GM21528 (cell line): ENCODE results near the gene PCSK5.

Experiments
- ATAC-seq: cut with Tn5 transposase; IDR thresholded peaks from one replicate; pipeline ENCODE4 v1.9.1; 2021; ENCODE audit warnings: mild to moderate bottlenecking, moderate library complexity; ENCODE audit not compliant: unreplicated experiment, low FRiP score

Gene PCSK5

GRCh38 chr9:76219560-76220151, 329.2 kb downstream of the PCSK5 start:
- ATAC-seq: no peak

DNA sequence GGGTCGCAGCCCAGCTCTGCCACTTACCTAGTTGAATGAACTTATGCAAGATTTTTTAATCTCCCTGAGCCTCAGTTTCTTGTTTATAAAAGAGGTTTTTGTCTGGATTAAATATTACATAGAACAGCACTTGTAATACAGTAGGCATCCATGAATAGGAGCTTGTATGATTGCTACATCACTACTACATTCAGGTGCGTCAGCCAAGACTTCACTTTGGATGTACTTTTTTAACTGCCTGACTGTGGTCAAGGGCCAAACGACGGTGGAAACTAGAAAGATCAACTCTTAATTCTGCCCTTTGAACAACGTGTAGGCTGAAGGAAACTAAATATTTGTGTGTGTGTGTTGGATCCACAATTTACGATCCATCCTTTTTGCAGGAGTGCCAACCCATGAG, 330.9 kb downstream of the PCSK5 start:
- no peak for ATAC-seq

- no peak for ATAC-seq
Observed at GRCh38 chr9:76223749-76224340, 333.4 kb downstream of the PCSK5 start.

DNA sequence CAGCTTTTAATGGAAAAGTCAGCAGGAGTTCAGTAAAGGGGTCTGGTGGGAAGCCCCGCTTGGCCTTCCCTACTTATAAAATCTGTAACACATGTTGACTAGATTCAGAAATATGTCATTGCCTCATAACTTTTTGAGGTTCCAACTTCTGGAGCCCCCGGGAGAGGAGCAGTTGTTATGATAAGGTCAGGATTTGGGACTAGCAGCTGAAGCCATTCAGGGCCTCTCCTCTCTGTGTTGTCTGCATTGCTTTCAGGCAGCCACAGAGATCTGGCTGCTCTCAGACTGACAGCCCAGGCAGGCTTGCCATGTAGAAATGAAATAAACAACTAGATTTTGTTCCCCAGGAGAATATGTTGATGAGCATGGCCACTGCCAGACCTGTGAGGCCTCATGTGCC, 336.7 kb downstream of the PCSK5 start:
- no peak for ATAC-seq

- no peak for ATAC-seq
Observed at GRCh38 chr9:76231001-76231400, 340.5 kb downstream of the PCSK5 start.

- no peak for ATAC-seq
Observed at GRCh38 chr9:76232861-76233489, 342.5 kb downstream of the PCSK5 start.

- ATAC-seq: no peak
Observed at GRCh38 chr9:76240578-76240977, 350.1 kb downstream of the PCSK5 start.

DNA sequence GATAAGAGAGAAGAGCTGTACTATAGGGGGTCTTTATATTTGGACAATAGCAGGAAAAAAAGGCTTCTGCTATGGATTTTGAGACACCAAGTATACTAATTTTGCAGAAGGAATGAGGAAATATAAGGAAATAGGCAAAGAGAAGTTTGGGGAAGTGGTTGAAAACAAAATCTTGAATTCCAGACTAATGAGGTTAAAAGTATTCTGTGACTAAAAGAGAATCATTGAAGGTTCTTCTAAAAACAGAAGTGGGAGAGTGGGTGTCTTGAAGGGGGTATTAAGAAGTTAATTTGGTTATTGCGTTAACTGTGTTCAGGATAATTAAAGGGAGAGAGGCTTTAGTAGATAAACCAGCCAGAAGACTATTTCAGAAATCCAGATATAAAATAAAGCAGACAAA, 355.0 kb downstream of the PCSK5 start:
- no peak for ATAC-seq

- no peak for ATAC-seq
Observed at GRCh38 chr9:76246680-76247079, 356.2 kb downstream of the PCSK5 start.

DNA sequence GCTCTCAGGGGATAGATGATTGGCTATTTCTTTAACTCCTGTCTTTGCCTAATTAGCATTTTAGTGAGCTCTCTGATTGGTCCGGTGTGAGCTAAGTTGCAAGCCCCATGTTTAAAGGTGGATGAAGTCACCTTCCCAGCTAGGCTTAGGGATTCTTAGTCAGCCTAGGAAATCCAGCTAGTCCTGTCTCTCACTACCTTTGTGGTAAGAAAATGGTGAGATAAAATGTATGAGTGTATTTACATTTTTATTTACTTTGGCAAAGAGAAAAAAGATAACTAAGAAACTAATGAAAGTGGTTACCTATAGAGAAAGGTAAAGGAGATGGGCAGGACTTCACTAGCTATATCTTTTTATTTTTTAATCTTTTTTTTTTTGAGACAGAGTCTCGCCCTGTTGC, 357.0 kb downstream of the PCSK5 start:
- ATAC-seq: no peak

DNA sequence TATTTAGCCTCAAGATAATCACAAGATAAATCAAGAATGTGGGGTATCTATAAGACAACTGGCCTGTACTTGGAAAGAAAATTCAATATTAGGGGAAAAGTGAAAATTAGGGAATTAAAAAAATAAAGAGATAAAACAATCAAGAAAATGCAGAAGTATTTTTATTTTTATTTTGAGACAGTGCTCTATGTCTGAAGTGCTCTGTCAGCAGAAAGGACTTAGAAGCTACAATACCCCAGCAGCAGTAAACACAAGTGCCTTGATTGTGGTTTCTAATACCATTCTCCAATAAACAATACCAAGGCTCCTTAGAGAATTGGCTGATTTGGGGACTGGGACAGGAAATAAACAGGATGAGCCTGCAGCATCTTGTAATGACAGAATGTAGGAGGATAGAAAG, 358.8 kb downstream of the PCSK5 start:
- ATAC-seq: no peak

GRCh38 chr9:76255781-76256455, 365.4 kb downstream of the PCSK5 start:
- ATAC-seq: no peak

- ATAC-seq: no peak
Observed at GRCh38 chr9:76257311-76257710, 366.8 kb downstream of the PCSK5 start.

GRCh38 chr9:76266649-76267283, 376.3 kb downstream of the PCSK5 start:
- ATAC-seq: no peak

DNA sequence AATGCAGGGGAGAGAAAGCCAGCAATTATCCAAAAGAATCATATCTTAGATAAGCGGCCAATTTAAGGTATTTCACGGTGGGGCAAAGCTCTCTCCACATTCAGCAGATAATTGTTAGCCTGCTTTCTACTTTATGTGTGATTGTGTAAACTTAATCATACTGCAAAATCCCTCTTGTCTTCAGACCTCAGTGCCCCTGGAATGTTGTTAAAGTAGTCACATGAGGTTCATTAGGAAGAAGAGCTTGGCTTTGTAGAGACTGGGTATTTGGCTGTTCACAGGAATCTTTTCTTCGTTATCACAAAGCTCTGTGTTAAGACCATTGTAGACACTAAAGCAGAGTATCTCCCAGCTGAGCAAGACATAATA, 376.8 kb downstream of the PCSK5 start:
- no peak for ATAC-seq

DNA sequence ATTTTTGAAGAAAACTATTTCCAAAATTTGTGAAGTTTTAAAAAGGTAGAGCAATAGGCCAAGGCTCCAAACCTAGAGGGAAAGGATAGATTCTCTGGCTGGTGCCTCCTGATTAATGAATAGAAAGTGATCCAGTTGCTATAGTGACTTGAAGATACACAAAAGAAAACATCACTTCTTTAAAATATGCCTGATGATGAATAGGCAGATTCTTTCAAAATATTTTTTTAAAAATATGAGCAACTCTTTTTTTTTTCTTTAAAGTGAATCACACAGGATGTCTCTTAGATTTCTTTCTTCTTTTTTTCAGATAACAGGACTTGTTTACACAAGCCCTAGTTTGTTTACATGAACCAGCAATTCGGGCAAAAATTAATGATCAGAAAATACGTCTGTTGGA, 379.3 kb downstream of the PCSK5 start:
- ATAC-seq: no peak

DNA sequence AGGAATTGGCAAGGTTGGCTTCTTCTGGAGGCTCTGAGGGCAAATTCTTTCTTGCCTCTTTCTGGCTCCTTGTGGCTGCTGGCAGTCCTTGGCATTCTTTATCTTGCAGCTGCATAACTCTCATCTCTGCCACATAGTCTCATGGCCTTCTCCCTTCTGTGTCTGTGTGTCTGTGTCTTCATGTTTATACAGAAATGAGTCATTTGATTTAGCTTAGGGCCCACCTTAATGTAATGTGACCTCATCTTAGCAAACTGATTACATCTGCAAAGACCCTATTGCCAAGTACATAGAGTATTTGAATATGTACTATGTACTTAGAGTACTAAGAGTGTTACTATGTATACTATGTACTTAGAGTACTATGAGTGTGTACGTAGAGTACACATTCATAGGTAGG, 381.3 kb downstream of the PCSK5 start:
- no peak for ATAC-seq

DNA sequence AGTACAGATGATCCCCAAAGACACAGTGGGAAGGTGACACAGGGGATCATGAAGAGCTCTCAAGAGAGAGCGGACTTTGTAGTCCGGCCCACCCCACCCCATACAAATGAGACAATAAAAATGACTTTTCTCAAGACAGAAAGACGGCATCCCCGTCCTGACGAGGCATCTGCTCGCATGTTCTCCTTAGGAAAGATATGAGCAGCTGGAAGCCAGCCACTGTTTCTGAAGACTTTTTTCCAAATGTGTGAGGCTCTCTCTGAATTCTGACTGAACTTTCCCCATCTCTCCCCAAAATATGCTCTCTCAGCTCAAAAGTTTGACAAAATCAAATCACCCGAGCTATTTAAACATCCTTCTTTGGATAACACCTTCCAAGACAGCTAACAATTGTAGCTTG, 398.6 kb downstream of the PCSK5 start:
- ATAC-seq: no peak

DNA sequence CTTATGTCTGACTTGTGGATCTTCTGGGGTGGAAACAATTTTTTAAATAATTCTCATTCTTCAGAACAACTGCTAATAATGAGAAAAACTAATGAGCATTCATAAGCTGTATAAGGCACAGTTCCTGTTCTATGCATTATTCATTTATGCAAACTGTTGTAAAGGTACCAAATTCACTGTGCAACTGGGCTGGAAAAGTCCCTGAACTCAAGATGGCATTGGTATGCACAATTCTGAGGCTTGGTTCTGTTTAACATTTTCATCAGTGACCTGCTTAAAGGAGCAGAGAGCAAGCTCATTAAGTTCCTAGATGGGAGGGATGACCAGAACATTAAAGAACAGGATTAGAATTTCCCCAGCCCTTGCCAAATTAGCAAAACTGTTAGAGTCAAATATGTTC, 399.2 kb downstream of the PCSK5 start:
- no peak for ATAC-seq

DNA sequence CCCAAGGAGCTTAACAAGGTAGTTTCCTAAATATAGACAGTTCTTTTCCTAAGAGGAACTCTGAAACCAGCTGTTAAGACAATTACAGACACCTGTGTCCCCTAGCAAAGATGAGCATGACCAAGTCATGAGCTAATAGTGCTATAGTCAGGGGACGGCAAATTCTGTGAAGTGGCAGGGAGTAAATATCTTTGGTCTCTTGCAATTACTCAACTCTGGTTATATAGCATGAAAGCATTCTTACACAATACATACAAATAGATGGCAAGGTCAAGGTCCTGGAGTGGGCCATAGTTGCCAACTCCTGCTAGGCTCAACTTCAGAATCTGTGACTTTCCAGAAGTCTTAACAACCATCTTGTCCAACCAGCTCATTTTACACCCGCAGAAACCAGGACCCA, 400.1 kb downstream of the PCSK5 start:
- ATAC-seq: no peak

- no peak for ATAC-seq
Observed at GRCh38 chr9:76292246-76292645, 401.8 kb downstream of the PCSK5 start.
